Fibroblast of skin of right biceps (primary cell): Measurements from ENCODE around the gene GMEB2.
A peak's percentile ranks its signal among the peaks of the same experiment; 100 is the strongest.
"Not testable (repeated sequence)": the region's sequence is repeated elsewhere in the genome, so short reads cannot be mapped to it uniquely, and the experiment has no call there.

Source experiments
- DNase-seq: peaks from one replicate; pipeline ENCODE4 v3.0.0-alpha.2; 2013

The GMEB2 gene

DNA sequence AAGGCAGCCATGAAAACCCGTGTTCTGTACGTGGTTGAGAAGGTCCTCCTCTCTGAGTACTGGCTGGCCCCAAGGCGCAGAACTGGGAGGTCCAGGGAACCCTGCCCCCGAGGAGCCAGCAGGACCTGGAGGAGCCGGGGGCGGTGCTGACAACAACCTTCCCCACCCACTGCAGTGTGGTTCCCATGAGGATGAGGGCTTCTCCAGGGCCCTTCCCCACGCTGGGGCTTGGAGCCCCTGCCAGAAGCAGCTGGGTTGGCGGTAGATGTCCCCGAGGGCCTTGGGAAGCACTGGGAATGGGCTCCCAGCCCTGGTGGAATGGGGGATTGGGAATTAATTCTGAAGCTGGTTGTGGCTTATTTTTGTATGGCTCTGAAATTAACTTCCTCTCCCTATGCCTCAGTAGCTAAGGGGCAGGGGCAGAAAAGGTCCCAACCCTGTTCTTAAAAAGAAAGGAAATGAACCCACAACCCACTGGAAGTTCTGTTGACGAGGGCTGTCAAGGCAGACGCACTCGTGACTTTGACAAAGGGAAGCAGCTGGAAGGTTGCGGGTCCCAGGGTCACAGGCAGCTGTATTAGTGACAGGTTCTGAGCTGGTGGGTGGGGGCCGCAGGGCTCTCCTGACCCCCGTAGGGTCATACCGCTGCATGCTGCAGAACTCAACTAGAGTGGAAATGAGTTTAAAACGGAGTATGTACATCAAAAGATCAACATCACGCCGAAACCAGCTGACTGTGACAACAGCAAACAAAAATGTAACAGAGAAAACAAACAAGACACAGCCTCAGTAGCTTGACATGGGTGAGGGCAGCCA, 38.9 kb downstream of the GMEB2 start:
- DNase-seq, result no peak

DNA sequence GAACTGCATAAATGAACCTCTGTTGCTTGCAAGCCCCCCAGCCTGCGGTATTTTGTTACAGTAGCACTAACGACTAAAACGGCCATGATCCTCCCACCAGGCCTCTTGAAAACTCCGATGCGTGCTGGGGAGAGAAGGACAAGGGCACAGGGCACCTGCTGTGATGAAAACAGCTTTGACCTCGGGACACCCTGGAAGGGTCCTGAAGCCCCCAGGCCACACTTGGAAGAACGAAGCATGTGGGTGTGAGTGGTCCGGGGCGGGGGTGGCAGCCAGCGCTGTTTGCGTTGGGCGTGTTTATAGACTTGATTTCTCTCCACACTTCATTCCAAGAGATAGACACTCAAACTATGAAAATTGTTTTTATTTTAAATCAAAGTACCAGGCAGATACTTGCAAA, 39.6 kb downstream of the GMEB2 start:
- no peak for DNase-seq

DNA sequence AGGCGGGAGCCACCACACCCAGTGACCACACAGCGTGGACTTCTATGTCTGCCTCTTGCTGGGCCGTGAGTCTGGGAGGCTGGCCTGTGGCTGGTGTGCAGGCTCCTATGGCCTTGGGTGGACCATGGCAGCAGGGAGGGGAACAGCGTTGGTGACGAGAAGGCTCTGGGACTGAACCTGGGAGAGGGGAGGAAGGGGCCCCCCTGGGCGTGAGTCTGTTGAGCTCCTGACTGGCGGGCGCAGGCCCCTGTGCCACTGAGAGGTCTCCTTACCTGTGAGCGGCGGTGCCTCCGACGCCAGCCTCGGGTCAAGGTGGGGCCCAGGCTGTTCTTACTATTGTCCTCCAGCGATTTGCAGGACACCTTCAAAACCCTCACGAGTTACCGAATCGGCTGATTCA, 40.1 kb downstream of the GMEB2 start:
- no peak for DNase-seq

DNA sequence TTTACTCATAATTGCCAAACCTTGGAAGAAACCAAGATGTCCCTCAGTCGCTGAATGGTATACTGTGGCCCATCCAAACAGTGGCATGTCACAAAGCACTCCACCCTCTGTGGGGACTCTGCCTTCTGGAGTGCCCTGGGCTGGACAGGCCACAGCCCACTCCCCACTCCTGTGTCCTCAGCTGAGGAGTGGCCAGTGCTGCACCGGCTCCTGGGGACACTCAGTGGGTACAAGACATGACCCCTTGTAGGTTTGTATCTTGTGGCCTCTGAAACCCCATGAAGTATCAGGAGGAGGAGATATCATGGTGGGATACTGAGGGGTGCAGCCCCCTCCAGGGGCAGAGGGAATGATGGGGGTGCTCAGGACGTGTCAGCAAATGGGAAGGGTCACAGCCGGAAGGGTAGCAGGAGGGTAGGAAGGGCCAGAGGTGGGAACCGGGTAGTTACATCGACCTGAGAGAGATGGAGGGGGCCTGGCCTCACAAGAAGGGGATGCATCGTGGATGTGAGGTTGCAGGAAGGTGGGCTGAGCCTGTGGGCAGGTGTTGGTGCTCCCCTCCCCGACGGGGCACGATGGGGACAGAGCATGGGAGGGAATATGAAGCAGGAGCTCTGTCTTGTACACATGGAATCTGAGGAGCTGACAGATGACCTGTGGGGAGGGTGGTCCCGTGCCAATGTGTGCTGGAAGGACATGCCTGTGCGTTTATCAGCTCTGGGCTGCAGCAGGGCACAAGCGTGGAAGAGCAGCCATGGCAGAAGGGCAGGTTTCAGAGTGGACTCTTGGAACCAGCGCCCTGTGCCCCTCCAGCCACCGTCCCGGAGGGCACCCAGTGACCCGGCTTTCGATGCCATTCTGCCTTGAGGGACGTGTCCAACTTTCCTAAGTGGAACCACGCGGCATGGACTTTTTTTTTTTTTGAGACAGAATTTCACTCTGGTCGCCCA, 41.0 kb downstream of the GMEB2 start:
- DNase-seq, result no peak

DNA sequence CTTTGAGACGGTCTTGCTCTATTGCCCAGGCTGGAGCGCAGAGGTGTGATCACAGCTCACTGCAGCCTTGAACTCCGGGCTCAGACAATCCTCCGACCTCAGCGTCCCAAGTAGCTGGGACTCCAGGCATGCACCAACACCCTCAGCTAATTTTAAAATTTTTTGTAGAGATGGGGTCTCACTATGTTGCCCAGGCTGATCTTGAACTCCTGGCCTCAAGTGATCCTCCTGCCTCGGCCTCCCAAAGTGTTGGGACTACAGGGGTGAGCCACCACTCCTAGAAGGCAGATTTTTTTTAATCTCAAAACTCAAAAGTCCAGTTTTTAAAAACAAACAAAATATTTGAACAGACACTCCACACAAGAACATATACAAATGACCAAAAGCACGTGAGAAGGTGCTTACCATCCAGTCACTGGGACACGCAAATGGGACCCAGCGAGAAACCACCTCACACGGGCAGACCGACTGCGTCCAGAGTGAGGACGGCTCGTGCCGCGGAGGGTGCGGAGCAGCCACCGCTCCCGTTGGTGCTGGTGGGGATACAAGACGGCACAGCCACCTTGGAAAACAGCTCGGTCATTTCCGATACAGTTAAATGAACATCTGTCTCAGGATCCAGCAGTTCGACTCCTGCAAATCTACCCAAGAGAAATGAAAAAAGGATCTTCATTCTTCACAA, 44.4 kb downstream of the GMEB2 start:
- DNase-seq, result no peak

DNA sequence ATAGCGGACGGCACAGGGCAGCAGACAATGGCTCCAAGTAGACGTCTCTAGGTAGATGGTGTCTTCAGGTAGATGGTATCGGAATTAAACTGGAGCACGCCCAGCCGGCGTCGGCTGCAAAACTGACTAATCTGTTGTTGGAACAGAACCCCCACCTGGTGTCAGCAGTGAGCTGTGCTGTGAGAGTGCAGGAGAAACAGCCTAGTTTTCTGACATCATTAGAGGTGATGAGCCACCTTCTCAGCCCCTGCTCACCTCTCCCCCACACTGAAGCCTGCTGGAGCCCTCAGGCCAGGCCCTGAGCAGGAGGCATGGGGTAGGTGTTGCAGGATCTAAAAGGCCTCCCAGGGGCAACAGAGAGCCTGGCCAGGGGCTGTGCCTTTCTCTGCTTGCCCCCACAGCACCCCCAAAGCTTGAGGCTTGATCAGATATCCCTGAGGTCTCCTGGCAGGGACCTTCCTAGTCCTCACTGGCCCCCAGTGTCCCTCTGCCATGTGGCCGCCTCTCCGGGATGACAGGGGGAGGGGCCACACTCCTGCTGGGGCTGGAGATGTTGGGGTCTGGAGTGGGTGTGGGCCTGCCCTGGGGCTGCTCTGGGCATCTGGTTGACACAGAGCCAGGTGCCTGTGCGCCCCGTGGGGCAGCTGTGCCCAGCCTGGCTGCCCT, 46.0 kb downstream of the GMEB2 start:
- DNase-seq, result peak; percentile 38

DNA sequence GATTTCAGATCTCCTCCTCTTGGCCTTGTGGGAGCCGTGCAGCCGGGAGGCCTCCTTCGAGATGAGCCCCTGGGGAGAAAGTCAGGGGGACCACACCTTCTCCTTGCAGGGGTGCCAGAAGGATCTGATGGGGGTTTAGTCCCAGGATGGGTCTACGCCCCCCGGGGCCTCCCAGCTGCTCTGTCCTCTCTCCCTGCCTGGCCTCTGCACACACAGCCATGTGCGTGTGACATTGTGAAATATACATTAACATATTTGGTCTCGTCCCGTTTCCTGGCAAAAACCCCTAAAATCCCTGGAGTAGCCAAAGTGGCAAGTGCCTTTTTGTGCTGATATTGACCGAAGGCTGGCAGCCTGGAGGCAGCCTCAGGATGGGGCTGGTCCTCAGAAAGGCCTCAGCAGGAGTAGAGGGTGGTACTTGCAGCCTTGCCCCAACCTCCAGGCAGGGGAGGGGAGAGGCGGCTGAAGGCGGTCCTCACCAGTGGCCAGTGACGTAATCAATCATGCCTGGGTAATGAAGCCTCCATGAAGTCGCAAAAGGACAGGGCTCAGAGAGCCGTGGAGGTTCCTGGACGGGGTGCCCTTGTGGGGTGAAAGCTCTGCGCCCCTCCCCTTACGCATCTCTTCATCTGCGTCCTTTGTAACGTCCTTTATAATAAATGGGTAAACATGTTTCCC, 47.7 kb downstream of the GMEB2 start:
- no peak for DNase-seq

DNA sequence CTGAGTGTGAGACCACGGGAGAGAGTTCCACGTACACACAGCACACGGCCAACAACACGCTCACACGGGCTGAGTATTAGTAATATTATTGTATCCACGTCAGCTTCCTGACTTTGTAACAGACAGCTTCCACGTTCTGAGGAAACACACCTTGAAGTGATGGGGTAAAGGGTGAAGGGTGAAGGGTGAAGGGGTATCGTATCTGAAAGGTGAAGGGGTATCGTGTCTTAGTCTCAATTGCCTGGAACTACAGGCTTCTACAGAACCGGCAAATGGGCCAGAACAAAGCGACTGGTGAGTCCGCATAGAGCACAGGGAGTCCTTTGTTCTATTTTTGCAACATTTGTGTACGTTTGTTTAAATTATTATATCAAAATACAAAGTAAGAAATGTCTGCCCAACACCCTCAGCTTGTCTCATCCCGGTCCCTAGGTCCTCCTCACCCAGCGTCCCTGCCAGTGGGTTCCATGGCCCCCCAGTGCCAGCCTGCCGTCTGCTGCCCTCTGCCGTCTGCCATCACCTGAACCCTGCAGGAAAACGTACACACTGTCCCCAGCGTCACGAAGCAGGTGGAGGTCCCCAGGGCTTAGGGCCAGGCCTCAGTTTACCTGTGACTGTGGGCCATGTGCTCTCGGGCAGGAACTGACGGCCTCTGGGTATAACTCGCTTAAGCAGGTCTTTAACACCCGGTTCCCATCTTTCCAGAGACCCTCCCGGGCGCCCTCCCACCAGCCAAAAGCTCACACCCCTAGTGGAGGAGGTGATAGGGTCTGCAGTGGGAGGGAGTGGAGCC, 48.5 kb downstream of the GMEB2 start:
- DNase-seq, result no peak

DNA sequence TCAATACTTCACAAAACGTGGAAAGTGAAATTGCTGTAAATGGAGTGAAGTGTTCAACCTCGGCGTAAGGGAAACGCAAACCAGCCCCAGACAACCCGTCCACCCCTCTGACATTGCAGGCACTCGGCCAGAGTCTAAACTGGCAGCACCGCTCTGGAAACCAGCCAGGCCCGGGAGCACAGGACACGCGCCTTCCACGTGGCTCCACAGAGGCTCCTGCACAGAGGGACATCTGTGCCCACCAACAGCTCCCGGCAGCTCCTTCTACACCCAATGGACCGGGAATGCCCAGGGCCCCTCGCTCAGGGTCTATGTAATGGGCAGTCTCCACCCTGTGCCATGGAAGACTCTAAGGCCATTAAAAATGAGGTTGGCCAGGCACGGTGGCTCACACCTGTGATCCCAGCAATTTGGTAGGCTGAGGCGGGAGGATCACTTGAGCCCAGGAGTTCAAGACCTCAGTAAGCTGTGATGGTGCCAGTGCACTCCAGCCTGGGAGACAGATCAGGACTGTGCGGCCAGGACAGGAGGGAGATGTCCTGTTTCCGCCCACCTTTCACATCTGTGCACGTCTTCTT, 49.5 kb downstream of the GMEB2 start:
- no peak for DNase-seq

DNA sequence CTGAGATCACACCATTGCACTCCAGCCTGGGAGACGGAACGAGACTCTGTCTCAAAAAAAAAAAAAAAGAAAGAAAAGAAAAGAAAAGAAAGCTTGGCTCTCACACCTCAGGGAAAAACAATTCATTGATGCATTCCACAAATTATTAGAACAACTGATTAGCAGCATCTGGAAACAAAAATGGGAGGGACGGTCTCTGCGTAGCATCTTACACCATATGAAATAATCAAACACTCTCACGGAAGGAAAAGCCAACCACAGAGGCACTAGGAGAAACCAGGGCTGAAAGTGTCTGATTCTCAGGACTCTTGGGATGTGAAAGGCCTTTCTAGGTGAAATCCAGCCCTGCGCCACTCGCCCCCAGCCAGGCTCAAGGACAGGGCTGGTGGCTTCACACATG, 50.6 kb downstream of the GMEB2 start:
- no peak for DNase-seq

DNA sequence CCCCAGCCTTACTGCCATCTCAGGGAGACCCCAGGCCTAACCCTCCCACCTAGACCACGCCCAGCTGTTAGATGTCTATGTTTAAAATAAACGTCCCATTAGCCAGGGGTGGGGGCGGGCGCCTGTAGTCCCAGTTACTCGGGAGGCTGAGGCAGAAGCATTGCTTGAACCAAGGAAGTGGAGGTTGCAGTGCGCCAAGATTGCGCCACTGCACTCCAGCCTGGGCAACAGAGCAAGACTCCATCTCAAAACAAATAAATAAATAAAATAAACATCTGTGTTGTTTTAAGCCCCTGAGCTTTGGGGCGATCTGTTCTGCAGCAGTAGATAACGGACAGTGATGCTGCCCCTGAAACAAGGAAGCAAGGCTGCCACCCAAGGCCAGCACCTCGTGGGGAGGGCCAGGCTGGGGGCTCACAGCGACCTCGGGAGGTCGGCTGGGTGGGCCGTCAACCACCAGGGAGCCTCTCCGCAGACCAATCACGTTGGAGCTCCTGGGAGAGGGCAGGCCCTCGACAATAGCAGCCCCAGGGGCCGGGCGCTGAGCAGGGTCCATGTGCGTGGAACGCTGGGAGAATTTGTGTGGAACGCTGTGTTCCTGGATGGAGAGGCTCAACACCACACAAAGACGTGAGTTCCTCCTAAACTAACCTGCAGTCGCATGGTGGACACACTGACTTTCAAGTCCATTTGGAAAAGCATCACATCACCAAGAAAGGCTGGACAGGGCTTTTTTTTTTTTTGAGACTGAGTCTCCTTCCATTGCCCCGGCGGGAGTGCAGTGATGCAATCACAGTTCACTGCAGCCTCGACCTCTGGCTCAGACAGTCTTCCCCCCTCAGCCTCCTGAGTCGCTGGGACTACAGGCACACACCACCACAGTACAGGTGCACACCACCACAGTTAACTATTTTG, 51.8 kb downstream of the GMEB2 start:
- DNase-seq, result no peak

DNA sequence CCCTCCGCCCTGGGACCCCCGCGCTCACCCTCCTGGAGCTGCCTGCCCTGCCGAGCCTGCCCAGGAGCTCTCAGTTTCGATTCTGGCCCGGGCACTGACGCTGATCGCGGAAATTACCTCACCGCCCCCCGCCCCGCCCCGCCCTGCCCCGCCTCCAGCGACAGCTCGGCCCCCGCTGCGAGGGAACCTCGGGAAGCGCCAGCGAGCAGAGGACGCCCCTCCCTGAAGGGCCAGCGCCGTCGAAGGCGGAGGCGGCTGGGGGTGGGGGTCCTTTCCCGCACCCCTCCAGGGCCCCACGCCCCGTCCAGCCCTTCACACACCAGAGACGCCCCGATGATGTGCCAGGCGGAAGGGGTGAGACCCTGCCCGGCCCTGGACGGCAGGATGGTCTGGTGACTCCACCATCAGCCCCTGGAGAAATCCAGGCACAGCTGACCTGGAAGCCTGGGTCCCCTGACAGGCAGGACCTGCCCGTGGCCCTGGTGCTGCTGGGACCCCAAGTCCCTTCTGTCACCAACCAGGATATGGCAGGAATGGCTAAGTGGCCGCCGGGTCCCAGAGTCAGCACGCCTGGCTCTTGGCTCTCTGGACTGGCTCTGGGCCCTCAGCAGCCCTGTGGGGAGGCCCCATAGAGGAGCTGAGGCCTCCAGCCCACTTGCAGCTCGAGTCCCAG, 52.6 kb downstream of the GMEB2 start, which contains the start of gene HELZ2:
TSS of gene HELZ2 (minus strand) at position 84 of the 673 bp plus-strand sequence. CDS start 1,854 bp downstream, outside the sequence.
- DNase-seq, result peak; percentile 70

DNA sequence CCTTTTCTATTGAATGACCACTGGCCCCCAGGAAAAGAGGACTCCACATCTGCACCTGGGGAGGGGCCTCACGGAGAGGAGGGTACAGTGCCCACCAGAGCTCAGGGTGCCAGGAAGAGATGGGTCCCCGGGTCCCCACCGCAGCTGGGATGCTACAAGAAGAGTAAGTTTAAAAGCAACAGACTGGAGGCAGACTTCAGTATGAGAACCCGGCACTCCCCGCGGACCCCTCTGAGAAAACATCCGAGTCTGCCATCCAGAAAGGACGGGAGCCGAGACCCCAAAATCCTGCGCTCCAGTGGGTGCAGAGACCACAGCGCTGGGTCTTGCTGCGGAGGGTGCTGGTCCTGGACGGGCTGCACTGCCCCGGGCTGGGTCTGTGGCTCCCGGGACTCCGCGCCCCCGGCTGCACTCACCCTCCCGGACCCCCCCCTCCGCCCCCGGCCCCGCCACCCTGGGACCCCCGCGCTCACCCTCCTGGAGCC, 53.2 kb downstream of the GMEB2 start:
- no peak for DNase-seq

DNA sequence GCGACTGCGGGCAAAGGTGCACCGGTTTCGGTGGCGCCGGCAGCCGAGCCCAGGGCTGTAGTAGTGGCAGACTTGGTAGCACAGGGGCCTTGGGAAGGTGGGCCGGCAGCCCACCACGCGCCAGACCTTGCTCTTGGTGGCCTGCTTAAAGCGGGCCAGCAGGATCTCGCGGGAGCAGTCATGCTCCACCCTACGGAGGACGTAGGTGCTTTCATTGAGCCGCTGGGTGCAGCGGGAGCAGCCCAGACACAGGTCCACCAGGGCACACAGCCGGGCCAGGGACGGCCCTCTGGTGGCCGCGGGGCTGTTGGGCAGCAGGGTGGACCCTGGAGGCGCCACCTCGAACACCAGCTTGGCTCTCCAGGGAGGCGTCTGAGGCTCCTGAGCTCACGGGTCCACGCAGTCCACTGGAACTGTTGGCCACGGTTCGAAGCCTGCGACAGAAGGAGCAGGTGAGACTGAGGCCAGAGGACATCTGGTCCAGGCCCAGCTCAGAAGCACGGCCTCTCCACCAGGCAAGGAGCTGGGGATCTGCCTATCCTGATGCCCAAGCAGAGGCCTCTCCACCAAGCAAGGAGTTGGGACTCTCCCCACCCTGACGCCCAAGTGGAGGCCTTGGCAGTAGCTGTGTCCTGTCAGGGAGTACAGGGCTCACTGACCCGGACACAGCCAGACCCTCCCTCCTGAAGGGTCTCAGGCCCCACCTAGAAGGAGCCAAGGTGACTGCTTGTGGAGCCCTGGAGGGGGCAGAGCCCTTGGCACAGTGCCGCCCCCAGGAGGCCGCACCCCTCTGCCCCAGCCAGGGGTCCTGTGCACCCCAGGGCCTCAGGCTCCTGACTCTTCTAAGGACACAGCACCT, 53.9 kb downstream of the GMEB2 start:
- DNase-seq, result no peak

DNA sequence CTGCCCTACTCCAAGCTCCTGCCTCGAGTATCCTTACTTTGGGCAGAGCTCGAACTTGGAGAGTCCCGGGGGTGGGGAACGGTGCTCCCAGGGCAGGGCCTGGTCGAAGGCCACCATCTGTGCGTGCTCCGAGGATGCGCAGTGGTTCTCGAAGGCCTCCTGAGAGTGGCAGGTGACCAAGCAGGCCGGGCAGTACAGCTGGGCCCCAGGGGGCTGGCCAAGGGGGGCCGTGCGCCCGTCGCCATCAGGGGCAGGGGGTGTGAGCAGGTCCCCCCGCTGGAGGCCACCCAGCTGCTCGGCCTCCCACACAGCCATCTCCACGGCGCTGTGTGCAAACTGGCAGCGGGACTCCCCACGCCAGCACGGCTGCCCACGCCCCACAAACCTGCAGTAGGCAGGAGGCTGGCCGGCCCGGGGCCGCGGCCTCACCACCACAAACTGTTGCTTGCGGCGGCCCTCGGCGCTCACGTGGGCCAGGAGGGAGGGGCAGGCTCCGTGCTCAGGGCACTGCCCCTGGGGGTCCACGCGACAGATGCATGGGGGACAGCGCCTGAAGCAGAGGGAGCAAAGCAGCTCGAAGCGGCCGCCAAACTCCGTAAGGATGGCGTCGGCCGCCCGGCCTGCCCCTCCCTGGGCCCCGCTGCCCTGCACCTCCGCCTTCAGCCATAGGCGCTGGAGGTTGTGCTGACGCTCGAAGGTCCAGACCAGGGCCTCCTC, 54.7 kb downstream of the GMEB2 start:
- DNase-seq, result no peak

DNA sequence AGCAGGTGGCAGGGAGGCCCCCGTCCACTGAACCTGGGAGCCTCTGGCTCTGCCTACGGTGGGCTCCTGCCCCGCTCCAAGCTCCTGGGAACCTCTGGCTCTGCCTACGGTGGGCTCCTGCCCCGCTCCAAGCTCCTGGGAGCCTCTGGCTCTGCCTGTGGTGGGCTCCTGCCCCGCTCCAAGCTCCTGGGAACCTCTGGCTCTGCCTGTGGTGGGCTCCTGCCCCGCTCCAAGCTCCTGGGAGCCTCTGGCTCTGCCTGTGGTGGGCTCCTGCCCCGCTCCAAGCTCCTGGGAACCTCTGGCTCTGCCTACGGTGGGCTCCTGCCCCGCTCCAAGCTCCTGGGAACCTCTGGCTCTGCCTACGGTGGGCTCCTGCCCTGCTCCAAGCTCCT, 55.8 kb downstream of the GMEB2 start:
- DNase-seq, result not testable (repeated sequence)
